Renal cortical epithelial cell (primary cell): ENCODE data around the gene PIGC. TPM values are rescaled to one million over a fixed set of nuclear protein-coding genes. Genes with fewer than 3 reads are reported as not detected.

Experiments
- DNase-seq: peaks from one replicate; pipeline ENCODE4 v3.0.0-alpha.2; 2011; ENCODE audit warnings: low read depth
- total RNA-seq: library from RNA; depleted of rRNA; stranded (reverse); fragments of >200 nt; gene quantifications from 2 replicates; pipeline ENCODE4 v1.2.3, GENCODE V29; 2014

The PIGC gene
- total RNA-seq, 1 donor from 2014 or later = 31.7 TPM

- peak; percentile 88 for DNase-seq
Observed at GRCh38 chr1:172398970-172399755, 44.7 kb downstream of the PIGC start.

- no peak for DNase-seq
Observed at GRCh38 chr1:172398193-172398592, 45.7 kb downstream of the PIGC start.

GRCh38 chr1:172397633-172398032 lies 46.2 kb downstream of the PIGC start:
- DNase-seq = no peak

GRCh38 chr1:172397221-172397620 lies 46.6 kb downstream of the PIGC start:
- DNase-seq = peak; percentile 78

GRCh38 chr1:172395576-172395975 lies 48.3 kb downstream of the PIGC start:
- DNase-seq = no peak

GRCh38 chr1:172394811-172395210 lies 49.1 kb downstream of the PIGC start:
- no peak for DNase-seq

- peak; percentile 65 for DNase-seq
Observed at GRCh38 chr1:172394141-172394751, 49.6 kb downstream of the PIGC start.

- DNase-seq = no peak
Observed at GRCh38 chr1:172393354-172393753, 50.5 kb downstream of the PIGC start.

GRCh38 chr1:172391976-172392375 lies 51.9 kb downstream of the PIGC start:
- DNase-seq = no peak

Other genes with a start within 250 kb of the PIGC start
- not detected in 2 replicates for gene C1orf105, start 23.4 kb downstream of the PIGC start, total RNA-seq
- gene SUCO, start 89.1 kb upstream of the PIGC start, total RNA-seq = 42.9 and 75.5 TPM in 2 replicates
- gene FASLG, start 215.0 kb upstream of the PIGC start, total RNA-seq = not detected in 2 replicates